HEK293T (cell line): ENCODE results near the gene ARID1B.

Experiments used
- BHLHE40 ChIP-seq: fragments of 450-650 bp; IDR thresholded peaks from 2 replicates; pipeline ENCODE4 v1.6.1; 2016; ENCODE audit warnings: mild to moderate bottlenecking, moderate library complexity, borderline replicate concordance
- CTBP1 ChIP-seq: fragments of 450-650 bp; IDR thresholded peaks from 2 replicates; pipeline ENCODE4 v1.6.1; 2016; ENCODE audit warnings: borderline replicate concordance
- ELF4 ChIP-seq: fragments of 450-650 bp; IDR thresholded peaks from 2 replicates; pipeline ENCODE4 v1.6.1; 2017; ENCODE audit warnings: antibody characterized with exemption
- FOXA1 ChIP-seq: fragments of 450-650 bp; IDR thresholded peaks from 2 replicates; pipeline ENCODE4 v1.6.1; 2016; ENCODE audit warnings: mild to moderate bottlenecking
- FOXK2 ChIP-seq: fragments of 450-650 bp; IDR thresholded peaks from 2 replicates; pipeline ENCODE4 v1.6.1; 2016; ENCODE audit warnings: mild to moderate bottlenecking
- FOXM1 ChIP-seq: fragments of 450-650 bp; IDR thresholded peaks from 2 replicates; pipeline ENCODE4 v1.6.1; 2017; ENCODE audit warnings: mild to moderate bottlenecking, borderline replicate concordance
- NFRKB ChIP-seq: fragments of 450-650 bp; IDR thresholded peaks from 2 replicates; pipeline ENCODE4 v1.6.1; 2016; ENCODE audit warnings: mild to moderate bottlenecking, moderate library complexity
- SP1 ChIP-seq: fragments of 450-650 bp; IDR thresholded peaks from 2 replicates; pipeline ENCODE4 v1.6.1; 2017
- TARDBP ChIP-seq: fragments of 450-650 bp; IDR thresholded peaks from 2 replicates; pipeline ENCODE4 v1.6.1; 2016
- ZNF384 ChIP-seq: fragments of 450-650 bp; IDR thresholded peaks from 2 replicates; pipeline ENCODE4 v1.6.1; 2016

- TF ChIP-seq FOXA1 (no peak), SP1 (no peak), ZNF384 (no peak), BHLHE40 (no peak), TARDBP (no peak), FOXK2 (no peak), FOXM1 (no peak), ELF4 (no peak), NFRKB (no peak), CTBP1 (no peak)
Observed at GRCh38 chr6:157245436-157245835, 468.3 kb downstream of the ARID1B start.
